DMS153 treated with DMSO at 0.1 percent for 48 hours (cell line): ENCODE data around the gene SIRT4.
A peak's percentile ranks its signal among the peaks of the same experiment; 100 is the strongest.
"Not testable (repeated sequence)": the region's sequence is repeated elsewhere in the genome, so short reads cannot be mapped to it uniquely, and the experiment has no call there.

ENCODE experiments used
- DNase-seq: peaks from one replicate; lab custom pipeline; 2025; ENCODE audit not compliant: unreplicated experiment; lab: John Stamatoyannopoulos, UW

SIRT4 gene

GRCh38 chr12:120301962-120302815 is at the start of gene SIRT4:
Gene SIRT4 (plus strand): TSS chr12:120302321. CDS start chr12:120303562, 1,241 bp downstream.
- DNase-seq, result peak; percentile 92

GRCh38 chr12:120253313-120253712 is 48.8 kb upstream of the SIRT4 start:
- DNase-seq, result not testable (repeated sequence)

- no peak for DNase-seq
Observed at GRCh38 chr12:120254809-120255208, 47.3 kb upstream of the SIRT4 start.

- DNase-seq, result no peak
Observed at GRCh38 chr12:120257041-120257821, 44.9 kb upstream of the SIRT4 start.

GRCh38 chr12:120258323-120258896 is 43.7 kb upstream of the SIRT4 start:
- DNase-seq, result no peak

GRCh38 chr12:120259418-120260202 is 42.5 kb upstream of the SIRT4 start:
- no peak for DNase-seq

GRCh38 chr12:120260607-120261006 is 41.5 kb upstream of the SIRT4 start:
- DNase-seq, result no peak

GRCh38 chr12:120261951-120262851 is 39.9 kb upstream of the SIRT4 start:
- no peak for DNase-seq

- no peak for DNase-seq
Observed at GRCh38 chr12:120262852-120263747, 39.0 kb upstream of the SIRT4 start.

- no peak for DNase-seq
Observed at GRCh38 chr12:120263748-120264085, 38.4 kb upstream of the SIRT4 start.

GRCh38 chr12:120264086-120264903 is 37.8 kb upstream of the SIRT4 start:
- DNase-seq, result no peak

GRCh38 chr12:120264904-120265472 is 37.1 kb upstream of the SIRT4 start:
- no peak for DNase-seq

- DNase-seq, result peak; percentile 77
Observed at GRCh38 chr12:120265473-120266179, 36.5 kb upstream of the SIRT4 start, which contains the start of gene PXN. Gene PXN (minus strand): TSS chr12:120265730. CDS start chr12:120265629, 101 bp downstream.

GRCh38 chr12:120266180-120266870 is 35.8 kb upstream of the SIRT4 start:
- DNase-seq, result no peak

GRCh38 chr12:120267736-120268135 is 34.4 kb upstream of the SIRT4 start:
- no peak for DNase-seq

- no peak for DNase-seq
Observed at GRCh38 chr12:120276734-120277133, 25.4 kb upstream of the SIRT4 start.
